HepG2 (cell line): ENCODE measurements around the gene PTPRH. TPM values are rescaled to one million over a fixed set of nuclear protein-coding genes. Genes with fewer than 3 reads are reported as not detected.

ENCODE experiments used
- ATAC-seq: fragments of 200-7000 bp; cut with Tn5 transposase; 3 replicates; pipeline ENCODE4 v1.9.1; 2020; ENCODE audit warnings: mild to moderate bottlenecking, moderate library complexity
- BruUV-seq: library from RNA; stranded (reverse); fragments of 400-500 nt; replicated peaks from 2 replicates; lab custom pipeline; 2021; lab: Mats Ljungman, UMichigan
- CTCF ChIA-PET: fragments of 300-600 bp; formaldehyde crosslinking; extraction: SDS; loops from one replicate; lab custom pipeline; 2021; ENCODE audit warnings: low total read pairs, inconsistent platforms, low intra/inter-chr PET ratio; lab: Yijun Ruan, JAX
- POLR2A ChIA-PET: fragments of 350-600 bp; sonication (Branson Sonifier 250); formaldehyde crosslinking; loops from one replicate; lab custom pipeline; 2020; ENCODE audit warnings: antibody characterized with exemption, inconsistent platforms; lab: Yijun Ruan, JAX
- DNase-seq: peaks from one replicate; pipeline ENCODE4 v3.0.0-alpha.2; 2015; ENCODE audit warnings: low spot score
- FAIRE-seq: peaks from 3 replicates; lab custom pipeline; 2011; peaks lifted over from hg19 to GRCh38; lab: Jason Lieb, UNC
- H2AFZ ChIP-seq: one replicate; pipeline ENCODE4 v1.6.1; 2011; ENCODE audit warnings: low read length, inconsistent platforms
- H3K27ac ChIP-seq: fragments of 300-600 bp; 3 replicates; pipeline ENCODE4 v1.8.0; 2011; ENCODE audit warnings: mixed run types, mild to moderate bottlenecking, mixed read lengths, low read length, inconsistent platforms; ENCODE audit not compliant: insufficient read depth; ENCODE audit errors: extremely low read length
- H3K27me3 ChIP-seq, 2 experiments: fragments of 200-600 bp in 1 of 2; 2 replicates in 1 of 2; 3 replicates in 1 of 2; pipeline versions ENCODE4 v1.6.0 to v1.8.0; 2011; ENCODE audit warnings: low read length in 2 of 2, mild to moderate bottlenecking in 2 of 2, moderate library complexity in 2 of 2, inconsistent platforms in 1 of 2; ENCODE audit not compliant: insufficient read depth in 2 of 2, control insufficient read depth in 1 of 2
- H3K36me3 ChIP-seq, 2 experiments: fragments of 200-600 bp in 1 of 2; replicated peaks in 1 of 2; 2 replicates in 1 of 2; 3 replicates in 1 of 2; pipeline versions ENCODE4 v1.5.1 to v1.8.0; 2011; ENCODE audit warnings: low read length in 2 of 2, inconsistent platforms in 1 of 2; ENCODE audit not compliant: insufficient read depth in 2 of 2, control insufficient read depth in 1 of 2
- H3K4me1 ChIP-seq: 2 replicates; pipeline ENCODE4 v1.5.1; 2012; ENCODE audit warnings: low read length, inconsistent platforms; ENCODE audit not compliant: insufficient read depth
- H3K4me2 ChIP-seq: 2 replicates; pipeline ENCODE4 v1.6.0; 2011; ENCODE audit warnings: low read depth, low read length, inconsistent platforms
- H3K4me3 ChIP-seq, 3 experiments: fragments of 200-600 bp in 1 of 3; sonication (generic), shearing (Covaris generic) in 1 of 3; replicated peaks in 1 of 3; 2 replicates each; pipeline ENCODE4 v1.5.1; 2011 to 2016; ENCODE audit warnings: low read length in 3 of 3, inconsistent platforms in 2 of 3, low read depth in 2 of 3, mild to moderate bottlenecking in 2 of 3, control low read depth in 1 of 3, mixed read lengths in 1 of 3; ENCODE audit not compliant: insufficient read depth in 1 of 3
- H3K79me2 ChIP-seq: one replicate; pipeline ENCODE4 v1.6.1; 2011; ENCODE audit warnings: low read length, inconsistent platforms; ENCODE audit not compliant: insufficient read depth
- H3K9ac ChIP-seq: 2 replicates; pipeline ENCODE4 v1.6.0; 2011; ENCODE audit warnings: mild to moderate bottlenecking, low read depth, low read length, inconsistent platforms; ENCODE audit not compliant: insufficient read depth
- H3K9me3 ChIP-seq: 2 replicates; pipeline ENCODE4 v1.5.1; 2012; ENCODE audit warnings: mild to moderate bottlenecking, low read length
- H4K20me1 ChIP-seq: 2 replicates; pipeline ENCODE4 v1.6.0; 2011; ENCODE audit warnings: inconsistent platforms, mild to moderate bottlenecking, low read length, moderate library complexity; ENCODE audit not compliant: insufficient read depth
- AGO2 ChIP-seq: fragments of 200-400 bp; formaldehyde crosslinking; optimal IDR thresholded peaks from 2 replicates; pipeline ENCODE3; 2017; ENCODE audit warnings: mild to moderate bottlenecking, low read depth, low read length, moderate library complexity
- HNRNPL ChIP-seq: fragments of 200-400 bp; formaldehyde crosslinking; IDR thresholded peaks from 2 replicates; pipeline ENCODE4 v1.6.1; 2017; ENCODE audit warnings: mild to moderate bottlenecking, low read depth, low read length
- ZBTB38 ChIP-seq: sonication (generic); formaldehyde crosslinking; IDR thresholded peaks from 2 replicates; pipeline ENCODE4 v1.5.1; 2020; ENCODE audit warnings: mild to moderate bottlenecking, missing genetic modification reagents
- ZNF879 ChIP-seq: sonication (generic); formaldehyde crosslinking; IDR thresholded peaks from 2 replicates; pipeline ENCODE4 v1.8.1; 2023; ENCODE audit warnings: missing genetic modification reagents
- WGBS: methylation state at CpG from one replicate; pipeline ENCODE4 v1.1.6; 2017; ENCODE audit warnings: low lambda C conversion rate; 5-methylcytosine and 5-hydroxymethylcytosine counted together
- in situ Hi-C: cut with HindIII; loops from 2 replicates; pipeline ENCODE4 v1.10.0; 2017; ENCODE audit warnings: low pct_unique_long_range_greater_than_20kb; ENCODE audit not compliant: extremely low pct_ligation_motif_present
- intact Hi-C: fragments of 100-400 bp; cut with micrococcal nuclease; formaldehyde crosslinking; loops from one replicate; pipeline ENCODE4 v1.10.0; 2022; ENCODE audit not compliant: unreplicated experiment
- polyA plus RNA-seq, 8 experiments: library from polyadenylated mRNA; depleted of rRNA in 3 of 8; stranded (reverse) in 7 of 8; unstranded in 1 of 8; fragments of >200 nt; fragmentation: Illumina TruSeq in 4 of 8; extraction: Trizol in 4 of 8; gene quantifications; 2 replicates each; pipeline versions ENCODE4 v1.2.1 to v1.2.3, GENCODE V29; 2011 to 2016; ENCODE audit warnings: low read depth in 4 of 8, missing spikeins in 1 of 8, mixed read lengths in 1 of 8; ENCODE audit not compliant: insufficient read depth in 1 of 8
- total RNA-seq, 5 experiments: library from RNA; depleted of rRNA; stranded (reverse); fragments of >200 nt; fragmentation: Illumina TruSeq; extraction: Trizol; gene quantifications; 2 replicates each; pipeline ENCODE4 v1.2.3, GENCODE V29; 2016; ENCODE audit warnings: low read depth in 1 of 5
- TF ChIP-seq, protein P1 (sequence below): sonication (generic); formaldehyde crosslinking; conservative IDR thresholded peaks from 2 replicates; pipeline ENCODE4 v1.8.1; 2023; ENCODE audit warnings: missing genetic modification reagents
- TF ChIP-seq, protein P2 (sequence below): sonication (generic); formaldehyde crosslinking; IDR thresholded peaks from 2 replicates; pipeline ENCODE4 v1.5.1; 2020; ENCODE audit warnings: mild to moderate bottlenecking, missing genetic modification reagents, moderate library complexity

The PTPRH gene
- total and polyA plus RNA-seq, 2 of the 13 experiments (the other 11 are each of a cell fraction or from before 2014, with no cell fraction given): 14.7 to 125 TPM

DNA sequence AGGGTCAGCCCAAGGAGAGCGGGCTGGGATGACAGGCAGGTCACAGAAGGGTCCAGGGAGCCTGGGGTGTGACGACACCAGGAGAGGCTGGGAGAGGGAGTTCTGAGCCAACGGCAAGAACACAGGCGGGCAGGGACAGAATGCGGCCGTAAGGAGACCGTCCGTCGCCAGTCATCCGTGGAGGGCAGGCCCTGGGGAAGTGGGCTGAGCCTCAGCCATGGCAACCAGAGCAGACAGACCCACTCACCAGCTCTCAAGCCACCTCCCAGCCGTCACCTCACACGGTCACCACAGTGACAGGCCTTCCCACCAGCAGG, 22.9 kb upstream of the PTPRH start:
- Histone ChIP-seq H3K27ac (no peak overlapping the region), H2AFZ (no peak overlapping the region), H3K9ac (no peak overlapping the region), H3K4me2 (no peak overlapping the region), H3K4me1 (peaks cover 47% of the 10 kb centered on the region), H3K9me3 (no peaks in the 10 kb centered on the region), H3K36me3 (peaks cover 22 to 58% of the 10 kb centered on the region in 2 experiments), H4K20me1 (no peaks in the 10 kb centered on the region), H3K4me3 (no peak overlapping the region), H3K27me3 (no peaks in the 10 kb centered on the region), H3K79me2 (peaks cover 4% of the 10 kb centered on the region)
- intact Hi-C loops: no loop called here
- DNase-seq: no peak
- peak; percentile 65; the same call in 1 of the 2 replicates for TF ChIP-seq ZBTB38 (CRISPR knock-in tag)
- TF ChIP-seq, protein P1, sequence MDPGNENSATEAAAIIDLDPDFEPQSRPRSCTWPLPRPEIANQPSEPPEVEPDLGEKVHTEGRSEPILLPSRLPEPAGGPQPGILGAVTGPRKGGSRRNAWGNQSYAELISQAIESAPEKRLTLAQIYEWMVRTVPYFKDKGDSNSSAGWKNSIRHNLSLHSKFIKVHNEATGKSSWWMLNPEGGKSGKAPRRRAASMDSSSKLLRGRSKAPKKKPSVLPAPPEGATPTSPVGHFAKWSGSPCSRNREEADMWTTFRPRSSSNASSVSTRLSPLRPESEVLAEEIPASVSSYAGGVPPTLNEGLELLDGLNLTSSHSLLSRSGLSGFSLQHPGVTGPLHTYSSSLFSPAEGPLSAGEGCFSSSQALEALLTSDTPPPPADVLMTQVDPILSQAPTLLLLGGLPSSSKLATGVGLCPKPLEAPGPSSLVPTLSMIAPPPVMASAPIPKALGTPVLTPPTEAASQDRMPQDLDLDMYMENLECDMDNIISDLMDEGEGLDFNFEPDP (CRISPR knock-in tag): no peak
- in situ Hi-C loops: no loop called here
- ATAC-seq: no peak
- CTCF ChIA-PET: no interaction called here
- POLR2A ChIA-PET: no interaction called here
- WGBS: 93% methylated on average over 12 of the region's 12 CpGs
- BruUV-seq: no TSS peak
- no peak for FAIRE-seq

DNA sequence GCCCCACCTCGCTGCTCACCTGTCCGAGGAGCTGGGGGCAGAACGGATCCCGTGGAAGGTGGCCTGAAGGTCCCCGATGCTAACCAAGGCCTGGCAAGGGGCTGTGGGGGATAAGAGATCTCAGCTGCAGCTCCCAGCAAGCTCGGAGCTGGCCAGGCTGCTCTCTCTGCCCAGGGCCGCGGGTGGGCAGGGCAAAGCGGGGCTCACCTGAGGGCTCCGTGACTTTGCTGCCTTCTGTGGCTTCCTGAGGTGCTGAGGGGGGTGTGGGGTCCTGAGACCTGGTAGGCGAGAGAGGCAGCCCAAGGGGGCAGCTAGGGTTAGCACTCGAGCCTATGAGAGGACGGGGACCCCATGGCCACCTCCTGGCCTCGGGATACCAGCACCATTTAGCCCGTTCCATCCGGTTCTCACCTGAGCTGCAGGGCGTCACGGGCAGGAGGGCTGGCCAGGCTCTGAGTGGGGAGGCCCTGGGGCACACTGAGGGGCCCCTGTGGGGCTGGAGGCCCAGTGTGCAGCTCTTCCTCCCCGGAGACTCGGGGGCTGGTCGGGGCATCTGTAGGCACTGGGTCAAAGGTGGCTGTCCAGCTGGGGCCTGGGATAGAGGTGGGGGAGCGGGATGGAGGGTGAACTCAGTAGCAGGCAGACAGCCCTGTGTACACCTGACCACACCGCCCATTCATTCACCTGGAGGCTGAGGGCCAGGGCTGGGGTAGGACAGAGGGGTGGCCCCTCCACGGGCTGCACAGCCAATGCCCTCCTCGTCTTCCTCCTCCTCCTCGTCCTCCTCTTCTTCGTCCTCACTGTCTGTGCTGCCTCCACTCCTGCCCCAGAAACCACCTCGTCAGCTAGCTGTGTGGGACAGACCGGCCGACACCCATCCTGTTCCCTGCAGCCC, 22.3 kb upstream of the PTPRH start:
- Histone ChIP-seq H3K9me3 (no peaks in the 10 kb centered on the region), H3K36me3 (peaks cover 19 to 57% of the 10 kb centered on the region in 2 experiments), H2AFZ (no peak overlapping the region), H4K20me1 (no peaks in the 10 kb centered on the region), H3K4me2 (no peak overlapping the region), H3K27me3 (no peaks in the 10 kb centered on the region), H3K9ac (no peak overlapping the region), H3K27ac (peak overlapping the region; percentile 43), H3K4me1 (peaks cover 53% of the 10 kb centered on the region), H3K4me3 (no peak overlapping the region), H3K79me2 (peaks cover 4% of the 10 kb centered on the region)
- no peak for FAIRE-seq
- TF ChIP-seq, protein P2, sequence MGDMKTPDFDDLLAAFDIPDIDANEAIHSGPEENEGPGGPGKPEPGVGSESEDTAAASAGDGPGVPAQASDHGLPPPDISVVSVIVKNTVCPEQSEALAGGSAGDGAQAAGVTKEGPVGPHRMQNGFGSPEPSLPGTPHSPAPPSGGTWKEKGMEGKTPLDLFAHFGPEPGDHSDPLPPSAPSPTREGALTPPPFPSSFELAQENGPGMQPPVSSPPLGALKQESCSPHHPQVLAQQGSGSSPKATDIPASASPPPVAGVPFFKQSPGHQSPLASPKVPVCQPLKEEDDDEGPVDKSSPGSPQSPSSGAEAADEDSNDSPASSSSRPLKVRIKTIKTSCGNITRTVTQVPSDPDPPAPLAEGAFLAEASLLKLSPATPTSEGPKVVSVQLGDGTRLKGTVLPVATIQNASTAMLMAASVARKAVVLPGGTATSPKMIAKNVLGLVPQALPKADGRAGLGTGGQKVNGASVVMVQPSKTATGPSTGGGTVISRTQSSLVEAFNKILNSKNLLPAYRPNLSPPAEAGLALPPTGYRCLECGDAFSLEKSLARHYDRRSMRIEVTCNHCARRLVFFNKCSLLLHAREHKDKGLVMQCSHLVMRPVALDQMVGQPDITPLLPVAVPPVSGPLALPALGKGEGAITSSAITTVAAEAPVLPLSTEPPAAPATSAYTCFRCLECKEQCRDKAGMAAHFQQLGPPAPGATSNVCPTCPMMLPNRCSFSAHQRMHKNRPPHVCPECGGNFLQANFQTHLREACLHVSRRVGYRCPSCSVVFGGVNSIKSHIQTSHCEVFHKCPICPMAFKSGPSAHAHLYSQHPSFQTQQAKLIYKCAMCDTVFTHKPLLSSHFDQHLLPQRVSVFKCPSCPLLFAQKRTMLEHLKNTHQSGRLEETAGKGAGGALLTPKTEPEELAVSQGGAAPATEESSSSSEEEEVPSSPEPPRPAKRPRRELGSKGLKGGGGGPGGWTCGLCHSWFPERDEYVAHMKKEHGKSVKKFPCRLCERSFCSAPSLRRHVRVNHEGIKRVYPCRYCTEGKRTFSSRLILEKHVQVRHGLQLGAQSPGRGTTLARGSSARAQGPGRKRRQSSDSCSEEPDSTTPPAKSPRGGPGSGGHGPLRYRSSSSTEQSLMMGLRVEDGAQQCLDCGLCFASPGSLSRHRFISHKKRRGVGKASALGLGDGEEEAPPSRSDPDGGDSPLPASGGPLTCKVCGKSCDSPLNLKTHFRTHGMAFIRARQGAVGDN (CRISPR knock-in tag): peak; percentile 14; the same call in 1 of the 2 replicates
- TF ChIP-seq AGO2: peak; percentile 46
- TF ChIP-seq HNRNPL: 0 out of 2 replicates have a peak, but pooled peaks have one; percentile 14
- no peak for TF ChIP-seq ZNF879
- WGBS: 94% methylated on average over 12 of the region's 30 CpGs
- ChIA-PET POLR2A (interaction anchor here (0.8 kb wide), 1 partner anchor 25 kb away, joined by 3 read pairs; no protein-coding TSS in a partner anchor), CTCF (no interaction called here)
- no peak for ATAC-seq
- in situ Hi-C loops (no loop called here), intact Hi-C loops (no loop called here)
- no TSS peak for BruUV-seq
- no peak for DNase-seq
